Measurements from ENCODE around the gene ELANE.
A peak's percentile ranks its signal among the peaks of the same experiment; 100 is the strongest.

The ELANE gene

DNA sequence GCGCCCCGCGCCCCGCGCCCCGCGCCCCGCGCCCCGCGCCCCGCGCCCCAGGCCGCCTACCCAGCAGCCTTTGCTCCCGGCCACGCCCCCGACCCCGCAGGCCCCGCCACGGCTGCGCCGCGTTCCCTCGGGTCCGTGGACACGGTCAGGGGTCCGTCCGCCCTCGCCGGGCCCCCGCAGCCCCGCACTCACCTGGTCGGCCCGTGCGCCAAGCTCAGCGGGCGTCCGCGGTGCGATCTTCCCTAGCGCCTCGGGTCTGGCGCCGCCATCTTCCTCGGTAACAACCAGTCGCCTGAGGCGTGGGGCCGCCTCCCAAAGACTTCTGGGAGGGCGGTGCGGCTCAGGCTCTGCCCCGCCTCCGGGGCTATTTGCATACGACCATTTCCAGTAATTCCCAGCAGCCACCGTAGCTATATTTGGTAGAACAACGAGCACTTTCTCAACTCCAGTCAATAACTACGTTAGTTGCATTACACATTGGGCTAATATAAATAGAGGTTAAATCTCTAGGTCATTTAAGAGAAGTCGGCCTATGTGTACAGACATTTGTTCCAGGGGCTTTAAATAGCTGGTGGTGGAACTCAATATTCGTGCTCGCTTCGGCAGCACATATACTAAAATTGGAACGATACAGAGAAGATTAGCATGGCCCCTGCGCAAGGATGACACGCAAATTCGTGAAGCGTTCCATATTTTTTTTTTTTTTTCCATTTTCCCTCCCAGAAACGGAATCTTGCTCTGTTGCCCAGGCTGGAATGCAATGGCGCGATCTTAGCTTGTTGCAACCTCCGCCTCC, 41.0 kb downstream of the ELANE start, which contains the start of the genes MED16 and RNU6-9:
MED16 (minus strand) TSS at position 294 of the 796 bp plus-strand sequence. CDS start 2,056 bp downstream, outside the sequence.
RNU6-9 (plus strand) TSS at position 591 of the 796 bp plus-strand sequence.
- no peaks in the 10 kb centered on the region for H3K27me3 ChIP-seq (ENCODE audit: insufficient read depth, low read length, poor library complexity)
- ATAC-seq (ENCODE audit: insufficient read depth, low read depth) (peak; percentile 94), DNase-seq (peak; percentile 92)
- H3K36me3 ChIP-seq (ENCODE audit: insufficient read depth, low read length), result peaks cover 30% of the 10 kb centered on the region
- H4K20me1 ChIP-seq (ENCODE audit: insufficient read depth, low read length), result no peaks in the 10 kb centered on the region; the same call in 1 of the 2 replicates
- peaks cover 27% of the 10 kb centered on the region for H3K4me1 ChIP-seq (ENCODE audit: insufficient read depth, low read length)
- H2AFZ ChIP-seq (ENCODE audit: low read depth, low read length), result peak within 1 kb of the TSS; percentile 95
- H3K4me2 ChIP-seq (ENCODE audit: insufficient read depth, low read length), result peak within 1 kb of the TSS; percentile 90
- no peak for TF ChIP-seq EZH2 (IDR thresholded peaks at IDR 0.05; ENCODE audit: borderline replicate concordance, low read depth, low read length, severe bottlenecking)
- TF ChIP-seq, protein P1, sequence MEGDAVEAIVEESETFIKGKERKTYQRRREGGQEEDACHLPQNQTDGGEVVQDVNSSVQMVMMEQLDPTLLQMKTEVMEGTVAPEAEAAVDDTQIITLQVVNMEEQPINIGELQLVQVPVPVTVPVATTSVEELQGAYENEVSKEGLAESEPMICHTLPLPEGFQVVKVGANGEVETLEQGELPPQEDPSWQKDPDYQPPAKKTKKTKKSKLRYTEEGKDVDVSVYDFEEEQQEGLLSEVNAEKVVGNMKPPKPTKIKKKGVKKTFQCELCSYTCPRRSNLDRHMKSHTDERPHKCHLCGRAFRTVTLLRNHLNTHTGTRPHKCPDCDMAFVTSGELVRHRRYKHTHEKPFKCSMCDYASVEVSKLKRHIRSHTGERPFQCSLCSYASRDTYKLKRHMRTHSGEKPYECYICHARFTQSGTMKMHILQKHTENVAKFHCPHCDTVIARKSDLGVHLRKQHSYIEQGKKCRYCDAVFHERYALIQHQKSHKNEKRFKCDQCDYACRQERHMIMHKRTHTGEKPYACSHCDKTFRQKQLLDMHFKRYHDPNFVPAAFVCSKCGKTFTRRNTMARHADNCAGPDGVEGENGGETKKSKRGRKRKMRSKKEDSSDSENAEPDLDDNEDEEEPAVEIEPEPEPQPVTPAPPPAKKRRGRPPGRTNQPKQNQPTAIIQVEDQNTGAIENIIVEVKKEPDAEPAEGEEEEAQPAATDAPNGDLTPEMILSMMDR (IDR thresholded peaks at IDR 0.05; ENCODE audit: borderline replicate concordance, extremely low read depth, low read length, poor library complexity, severe bottlenecking), result no peak
- H3K9me3 ChIP-seq (ENCODE audit: insufficient read depth, low read length, severe bottlenecking), result no peaks in the 10 kb centered on the region
- H3K4me3 ChIP-seq (ENCODE audit: low read depth in 1 of 2, low read length in 2 of 2), result peak within 1 kb of the TSS; percentile 88 to 96
- peaks cover 21% of the 10 kb centered on the region for H3K79me2 ChIP-seq (ENCODE audit: insufficient read depth, low read length)
- peak within 1 kb of the TSS; percentile 86 for H3K27ac ChIP-seq (ENCODE audit: low read length)
- peak within 1 kb of the TSS; percentile 90 for H3K9ac ChIP-seq (ENCODE audit: low read depth, low read length)

DNA sequence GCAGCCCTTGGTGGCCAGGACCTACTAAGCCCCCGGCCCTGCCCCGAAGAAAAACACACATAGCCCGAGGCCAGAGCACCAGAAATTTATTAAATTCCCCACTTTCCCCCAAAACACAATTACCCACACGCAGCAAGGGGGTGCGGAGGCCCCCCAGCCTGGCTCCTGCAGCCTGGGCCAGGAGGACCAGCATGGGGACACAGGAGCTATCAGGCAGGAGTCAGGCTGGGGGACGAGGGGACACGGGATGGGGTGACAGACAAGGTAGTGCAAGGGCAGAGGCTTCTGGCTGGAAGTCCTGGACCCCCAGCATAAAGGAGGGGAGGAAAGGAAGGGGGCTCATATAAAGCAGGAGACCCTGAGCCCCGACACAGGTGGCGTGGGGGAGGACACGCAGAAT, 44.3 kb downstream of the ELANE start:
- ATAC-seq (ENCODE audit: insufficient read depth, low read depth) (no peak), DNase-seq (no peak)
- peaks cover 25% of the 10 kb centered on the region for H3K36me3 ChIP-seq (ENCODE audit: insufficient read depth, low read length)
- no peak overlapping the region for H3K4me2 ChIP-seq (ENCODE audit: insufficient read depth, low read length)
- H3K4me1 ChIP-seq (ENCODE audit: insufficient read depth, low read length), result peaks cover 19% of the 10 kb centered on the region
- H3K9ac ChIP-seq (ENCODE audit: low read depth, low read length), result no peak overlapping the region
- H3K9me3 ChIP-seq (ENCODE audit: insufficient read depth, low read length, severe bottlenecking), result no peaks in the 10 kb centered on the region
- TF ChIP-seq EZH2 (IDR thresholded peaks at IDR 0.05; ENCODE audit: borderline replicate concordance, low read depth, low read length, severe bottlenecking), result no peak
- TF ChIP-seq, protein P1 (IDR thresholded peaks at IDR 0.05; ENCODE audit: borderline replicate concordance, extremely low read depth, low read length, poor library complexity, severe bottlenecking), result no peak
- peaks cover 6% of the 10 kb centered on the region; the same call in 1 of the 2 replicates for H4K20me1 ChIP-seq (ENCODE audit: insufficient read depth, low read length)
- peaks cover 10% of the 10 kb centered on the region for H3K79me2 ChIP-seq (ENCODE audit: insufficient read depth, low read length)
- no peak overlapping the region for H2AFZ ChIP-seq (ENCODE audit: low read depth, low read length)
- no peak overlapping the region for H3K27ac ChIP-seq (ENCODE audit: low read length)
- no peak overlapping the region for H3K4me3 ChIP-seq (ENCODE audit: low read depth in 1 of 2, low read length in 2 of 2)
- H3K27me3 ChIP-seq (ENCODE audit: insufficient read depth, low read length, poor library complexity), result no peaks in the 10 kb centered on the region

DNA sequence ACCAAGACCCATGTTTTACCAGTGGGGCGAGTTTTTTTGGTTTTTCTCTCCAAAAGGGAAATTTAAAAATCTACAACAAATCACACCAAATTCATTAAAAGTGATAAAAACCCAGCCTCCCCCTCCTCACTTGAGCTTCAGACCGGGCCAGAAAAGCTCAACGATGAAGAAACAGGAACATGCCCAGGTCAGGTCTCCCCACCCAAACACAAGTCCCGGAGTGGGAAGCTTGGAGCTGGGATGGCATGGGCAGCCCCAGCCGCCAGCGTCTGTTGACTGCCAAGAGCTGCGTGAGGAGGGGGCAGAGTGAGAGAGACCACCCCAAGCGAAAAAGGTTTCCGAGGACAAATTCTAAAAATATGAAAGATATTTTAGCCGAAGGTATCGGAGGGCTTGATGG, 44.9 kb downstream of the ELANE start:
- Histone ChIP-seq H3K4me1 (ENCODE audit: insufficient read depth, low read length) (peaks cover 15% of the 10 kb centered on the region), H2AFZ (ENCODE audit: low read depth, low read length) (no peak overlapping the region), H3K9ac (ENCODE audit: low read depth, low read length) (no peak overlapping the region), H3K9me3 (ENCODE audit: insufficient read depth, low read length, severe bottlenecking) (no peaks in the 10 kb centered on the region), H4K20me1 (ENCODE audit: insufficient read depth, low read length) (peaks cover 7% of the 10 kb centered on the region; the same call in 1 of the 2 replicates), H3K27me3 (ENCODE audit: insufficient read depth, low read length, poor library complexity) (no peaks in the 10 kb centered on the region), H3K4me2 (ENCODE audit: insufficient read depth, low read length) (no peak overlapping the region), H3K79me2 (ENCODE audit: insufficient read depth, low read length) (peaks cover 6% of the 10 kb centered on the region), H3K27ac (ENCODE audit: low read length) (no peak overlapping the region), H3K36me3 (ENCODE audit: insufficient read depth, low read length) (peaks cover 29% of the 10 kb centered on the region), H3K4me3 (ENCODE audit: low read depth in 1 of 2, low read length in 2 of 2) (no peak overlapping the region)
- ATAC-seq (ENCODE audit: insufficient read depth, low read depth) (no peak), DNase-seq (no peak)
- TF ChIP-seq, protein P1 (IDR thresholded peaks at IDR 0.05; ENCODE audit: borderline replicate concordance, extremely low read depth, low read length, poor library complexity, severe bottlenecking), result no peak
- TF ChIP-seq EZH2 (IDR thresholded peaks at IDR 0.05; ENCODE audit: borderline replicate concordance, low read depth, low read length, severe bottlenecking), result no peak
